BJ (cell line): ENCODE data around the gene ITGAE. TPM values are rescaled to one million over a fixed set of nuclear protein-coding genes. Genes with fewer than 3 reads are reported as not detected.

Experiments
- CTCF ChIA-PET: fragments of 350-600 bp; formaldehyde crosslinking; extraction: SDS; loops from one replicate; lab custom pipeline; 2021; ENCODE audit warnings: antibody characterized with exemption, inconsistent platforms; lab: Yijun Ruan, JAX
- POLR2A ChIA-PET: fragments of 300-600 bp; sonication (Branson Sonifier 250); formaldehyde crosslinking; extraction: SDS; loops from one replicate; lab custom pipeline; 2021; ENCODE audit warnings: antibody characterized with exemption; lab: Charles Lee
- DNase-seq: peaks from one replicate; pipeline ENCODE4 v3.0.0-alpha.2; 2011; ENCODE audit warnings: low read depth
- H3K27me3 ChIP-seq: 2 replicates; pipeline ENCODE4 v1.6.0; 2011; ENCODE audit warnings: low read length; ENCODE audit not compliant: control insufficient read depth, insufficient read depth
- H3K36me3 ChIP-seq: 2 replicates; pipeline ENCODE4 v1.5.1; 2011; ENCODE audit warnings: low read length; ENCODE audit not compliant: control insufficient read depth, insufficient read depth
- H3K4me3 ChIP-seq: 2 replicates; pipeline ENCODE4 v1.5.1; 2011; ENCODE audit warnings: low read depth, mild to moderate bottlenecking, control low read depth, low read length
- polyA plus RNA-seq: library from polyadenylated mRNA; depleted of rRNA; stranded (reverse); fragments of >200 nt; gene quantifications from 2 replicates; pipeline ENCODE4 v1.2.3, GENCODE V29; 2011
- TF ChIP-seq, protein P1 (sequence below): IDR thresholded peaks from 2 replicates; pipeline ENCODE4 v1.5.1; 2011; ENCODE audit warnings: low read depth, mild to moderate bottlenecking, control low read depth, inconsistent platforms, low read length, moderate library complexity; ENCODE audit not compliant: insufficient read depth

ITGAE gene
- polyA plus RNA-seq, 1 experiment, result 69.9 TPM

DNA sequence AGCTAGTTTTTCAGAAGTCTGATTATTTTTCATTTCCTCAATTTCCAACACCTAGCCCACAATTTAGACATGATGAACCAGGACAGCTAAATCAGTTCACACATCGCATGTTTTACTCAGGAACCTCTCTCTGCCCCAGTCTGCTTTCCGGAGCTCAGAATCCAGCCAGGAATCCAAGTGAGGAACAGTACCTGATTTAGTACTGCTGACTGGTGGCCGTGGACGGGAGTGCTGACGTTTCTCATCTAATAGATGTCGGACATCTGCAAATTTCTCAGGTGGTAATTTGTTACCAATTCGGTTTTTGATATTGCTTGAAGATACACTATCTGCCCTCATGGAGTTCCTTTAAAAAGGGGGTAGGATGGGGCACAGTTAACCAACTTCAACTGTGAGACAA, 14.9 kb upstream of the ITGAE start:
- TF ChIP-seq, protein P1, sequence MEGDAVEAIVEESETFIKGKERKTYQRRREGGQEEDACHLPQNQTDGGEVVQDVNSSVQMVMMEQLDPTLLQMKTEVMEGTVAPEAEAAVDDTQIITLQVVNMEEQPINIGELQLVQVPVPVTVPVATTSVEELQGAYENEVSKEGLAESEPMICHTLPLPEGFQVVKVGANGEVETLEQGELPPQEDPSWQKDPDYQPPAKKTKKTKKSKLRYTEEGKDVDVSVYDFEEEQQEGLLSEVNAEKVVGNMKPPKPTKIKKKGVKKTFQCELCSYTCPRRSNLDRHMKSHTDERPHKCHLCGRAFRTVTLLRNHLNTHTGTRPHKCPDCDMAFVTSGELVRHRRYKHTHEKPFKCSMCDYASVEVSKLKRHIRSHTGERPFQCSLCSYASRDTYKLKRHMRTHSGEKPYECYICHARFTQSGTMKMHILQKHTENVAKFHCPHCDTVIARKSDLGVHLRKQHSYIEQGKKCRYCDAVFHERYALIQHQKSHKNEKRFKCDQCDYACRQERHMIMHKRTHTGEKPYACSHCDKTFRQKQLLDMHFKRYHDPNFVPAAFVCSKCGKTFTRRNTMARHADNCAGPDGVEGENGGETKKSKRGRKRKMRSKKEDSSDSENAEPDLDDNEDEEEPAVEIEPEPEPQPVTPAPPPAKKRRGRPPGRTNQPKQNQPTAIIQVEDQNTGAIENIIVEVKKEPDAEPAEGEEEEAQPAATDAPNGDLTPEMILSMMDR, result no peak
- POLR2A ChIA-PET, result no interaction called here
- Histone ChIP-seq H3K4me3 (no peak overlapping the region), H3K36me3 (peaks cover 26% of the 10 kb centered on the region), H3K27me3 (no peaks in the 10 kb centered on the region)
- DNase-seq, result no peak
- CTCF ChIA-PET, result interaction anchor here (1.8 to 3.1 kb wide), 2 partner anchors 78 to 82 kb away, joined by 4 to 15 read pairs; no protein-coding TSS in a partner anchor

DNA sequence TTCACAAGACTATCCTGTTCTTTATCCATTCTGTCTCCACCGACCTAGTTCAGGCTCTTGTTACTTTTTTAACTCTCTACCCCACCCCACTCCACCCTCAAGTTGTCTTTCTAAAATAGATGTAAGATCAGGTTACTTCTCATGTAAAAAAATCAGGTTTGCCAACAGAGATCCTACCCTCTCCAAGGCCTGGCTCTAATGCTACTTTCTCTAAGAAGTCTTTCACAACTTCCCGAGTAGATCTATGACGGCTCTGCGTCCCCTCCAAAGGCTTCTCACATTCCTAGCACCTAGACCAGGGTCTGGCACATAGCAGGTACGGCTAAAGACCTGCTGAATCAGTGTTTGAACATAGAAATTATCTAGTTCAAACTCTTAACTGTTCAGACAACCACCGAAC, 14.1 kb upstream of the ITGAE start:
- H3K27me3 ChIP-seq, result no peaks in the 10 kb centered on the region
- DNase-seq, result no peak
- peaks cover 29% of the 10 kb centered on the region for H3K36me3 ChIP-seq
- ChIA-PET CTCF (interaction anchor here (1.8 to 8.7 kb wide), 2 partner anchors 78 to 81 kb away, joined by 4 to 56 read pairs; no protein-coding TSS in a partner anchor), POLR2A (no interaction called here)
- TF ChIP-seq, protein P1, result no peak
- H3K4me3 ChIP-seq, result no peak overlapping the region

DNA sequence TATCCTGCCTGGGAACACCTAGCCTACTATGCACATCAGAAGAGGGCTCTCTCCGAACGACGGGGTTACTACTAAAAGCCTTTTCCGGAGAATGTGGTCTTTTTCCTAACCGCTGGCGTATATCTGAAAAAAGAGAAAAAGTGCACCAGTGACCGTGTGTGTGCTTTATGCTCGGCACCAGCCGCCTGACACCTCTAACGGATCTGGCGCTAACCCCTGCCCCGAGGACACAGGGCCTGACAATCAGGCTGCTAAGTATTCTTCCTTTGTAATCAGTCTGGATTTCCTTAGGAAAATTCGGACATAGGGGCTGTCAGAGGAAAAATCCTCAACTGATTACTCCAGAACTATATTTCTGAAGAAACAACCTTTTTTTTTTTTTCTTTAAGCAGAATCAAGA, 13.4 kb upstream of the ITGAE start:
- Histone ChIP-seq H3K36me3 (peaks cover 30% of the 10 kb centered on the region), H3K27me3 (no peaks in the 10 kb centered on the region), H3K4me3 (no peak overlapping the region)
- POLR2A ChIA-PET, result no interaction called here
- DNase-seq, result no peak
- CTCF ChIA-PET, result interaction anchor here (1.8 to 8.7 kb wide), 2 partner anchors 77 to 80 kb away, joined by 4 to 56 read pairs; no protein-coding TSS in a partner anchor
- TF ChIP-seq, protein P1, result no peak

DNA sequence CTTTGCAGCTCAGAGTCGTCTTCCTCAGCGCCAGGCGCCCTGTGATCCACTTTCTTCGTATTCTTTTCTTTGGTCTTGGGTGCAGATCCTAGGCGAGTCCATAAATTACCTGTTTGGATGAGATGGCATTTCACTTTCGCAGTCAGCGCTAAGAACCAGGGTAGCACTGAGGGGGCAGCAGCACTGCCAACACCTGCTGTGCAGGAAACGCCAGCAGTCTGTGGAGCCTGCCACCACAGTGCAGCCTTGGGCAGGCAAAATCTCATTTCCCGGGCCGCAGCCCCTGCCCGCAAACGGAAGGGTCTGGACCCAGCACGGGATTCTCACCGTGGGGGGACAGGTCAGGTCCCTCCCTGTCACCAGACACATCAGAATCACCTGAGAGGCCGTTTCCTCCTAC, 12.2 kb upstream of the ITGAE start:
- TF ChIP-seq, protein P1, result no peak
- DNase-seq, result no peak
- ChIA-PET POLR2A (no interaction called here), CTCF (interaction anchor here (0.6 to 8.7 kb wide), 4 partner anchors 15 to 85 kb away, joined by 3 to 56 read pairs (median 8); no protein-coding TSS in a partner anchor)
- H3K36me3 ChIP-seq, result peaks cover 29% of the 10 kb centered on the region
- H3K4me3 ChIP-seq, result no peak overlapping the region
- no peaks in the 10 kb centered on the region for H3K27me3 ChIP-seq

DNA sequence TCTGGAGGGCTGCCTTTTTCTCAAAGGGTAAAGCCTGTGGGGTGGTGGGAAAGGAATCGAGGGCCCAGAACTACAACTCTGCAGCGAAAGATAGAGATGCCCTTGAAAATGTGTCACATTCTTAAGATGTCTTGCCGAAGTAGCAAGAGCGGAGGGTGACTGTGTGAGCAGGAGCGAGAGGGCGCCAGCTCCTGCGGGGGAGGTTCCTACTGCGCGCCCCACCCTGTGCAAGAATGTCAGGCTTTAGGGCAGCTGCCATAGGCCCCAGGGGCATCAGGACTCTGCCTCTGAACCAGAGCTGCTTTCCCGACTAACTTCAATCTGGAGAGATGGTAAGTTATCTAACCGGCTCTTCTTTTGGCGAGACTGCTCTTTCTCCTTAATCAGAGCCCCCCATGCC, 11.8 kb upstream of the ITGAE start:
- POLR2A ChIA-PET, result no interaction called here
- DNase-seq, result no peak
- Histone ChIP-seq H3K36me3 (peaks cover 29% of the 10 kb centered on the region), H3K4me3 (no peak overlapping the region), H3K27me3 (no peaks in the 10 kb centered on the region)
- CTCF ChIA-PET, result interaction anchor here (0.6 to 8.7 kb wide), 4 partner anchors 15 to 85 kb away, joined by 3 to 56 read pairs (median 8); no protein-coding TSS in a partner anchor
- TF ChIP-seq, protein P1, result no peak
